GM08714 (cell line): Measurements from ENCODE around the gene ZNF620.

Source experiments
- H3K4me3 ChIP-seq: fragments of 200-500 bp; sonication (Bioruptor generic); 2 replicates; pipeline ENCODE4 v1.5.1; 2014; ENCODE audit warnings: mild to moderate bottlenecking, low read length, inconsistent platforms
- ZNF274 ChIP-seq: IDR thresholded peaks from 2 replicates; pipeline ENCODE4 v1.6.1; 2012; ENCODE audit warnings: mild to moderate bottlenecking, low read depth, low read length

Gene ZNF620

GRCh38 chr3:40476478-40477470 is 29.1 kb upstream of the ZNF620 start, which contains the start of gene ZNF619:
TSS of gene ZNF619 (plus strand) at chr3:40477122. CDS start at chr3:40477980, 858 bp downstream.
- H3K4me3 ChIP-seq, result peak within 1 kb of the TSS; percentile 82
- no peak for TF ChIP-seq ZNF274

- TF ChIP-seq ZNF274, result no peak
Observed at GRCh38 chr3:40477666-40478065, 28.2 kb upstream of the ZNF620 start.

GRCh38 chr3:40487172-40487571 is 18.7 kb upstream of the ZNF620 start:
- no peak overlapping the region for H3K4me3 ChIP-seq
- TF ChIP-seq ZNF274, result no peak

More at GRCh38 chr3:40477666-40478065, 28.2 kb upstream of the ZNF620 start:
- H3K4me3 ChIP-seq, result peak overlapping the region; percentile 82

- H3K4me3 ChIP-seq, result no peak overlapping the region
- TF ChIP-seq ZNF274, result no peak
Observed at GRCh38 chr3:40490916-40491315, 14.9 kb upstream of the ZNF620 start.

- no peak for TF ChIP-seq ZNF274
- no peak overlapping the region for H3K4me3 ChIP-seq
Observed at GRCh38 chr3:40494698-40495097, 11.1 kb upstream of the ZNF620 start.

GRCh38 chr3:40497288-40497687 is 8.6 kb upstream of the ZNF620 start:
- H3K4me3 ChIP-seq, result no peak overlapping the region
- TF ChIP-seq ZNF274, result no peak

GRCh38 chr3:40499952-40500351 is 5.9 kb upstream of the ZNF620 start:
- no peak overlapping the region for H3K4me3 ChIP-seq
- no peak for TF ChIP-seq ZNF274

- no peak overlapping the region for H3K4me3 ChIP-seq
- no peak for TF ChIP-seq ZNF274
Observed at GRCh38 chr3:40502034-40502433, 3.8 kb upstream of the ZNF620 start.

- no peak overlapping the region for H3K4me3 ChIP-seq
- no peak for TF ChIP-seq ZNF274
Observed at GRCh38 chr3:40504636-40505430, 1.0 kb upstream of the ZNF620 start.

- no peak for TF ChIP-seq ZNF274
- no peak overlapping the region for H3K4me3 ChIP-seq
Observed at GRCh38 chr3:40511031-40511718, 5.3 kb downstream of the ZNF620 start.

- TF ChIP-seq ZNF274, result no peak
- H3K4me3 ChIP-seq, result no peak overlapping the region
Observed at GRCh38 chr3:40516201-40516600, 10.4 kb downstream of the ZNF620 start.

- H3K4me3 ChIP-seq, result no peak overlapping the region
- TF ChIP-seq ZNF274, result no peak
Observed at GRCh38 chr3:40518067-40518466, 12.2 kb downstream of the ZNF620 start.

- TF ChIP-seq ZNF274, result no peak
- no peak overlapping the region for H3K4me3 ChIP-seq
Observed at GRCh38 chr3:40518848-40519247, 13.0 kb downstream of the ZNF620 start.

GRCh38 chr3:40521254-40521653 is 15.4 kb downstream of the ZNF620 start:
- no peak overlapping the region for H3K4me3 ChIP-seq
- TF ChIP-seq ZNF274, result no peak
